ENCODE data around the gene ATP13A1.
"Not testable (repeated sequence)": the region's sequence is repeated elsewhere in the genome, so short reads cannot be mapped to it uniquely, and the experiment has no call there.

The ATP13A1 gene

GRCh38 chr19:19704836-19705235, 41.4 kb upstream of the ATP13A1 start:
- Histone ChIP-seq H3K9ac (ENCODE audit: low read length) (no peak overlapping the region), H4K20me1 (ENCODE audit: insufficient read depth, low read length) (no peaks in the 10 kb centered on the region), H3K27ac (ENCODE audit: low read length) (no peak overlapping the region), H2AFZ (ENCODE audit: low read depth, low read length) (no peak overlapping the region), H3K4me2 (ENCODE audit: low read length) (no peak overlapping the region), H3K4me3 (ENCODE audit: low read length) (no peak overlapping the region), H3K4me1 (ENCODE audit: low read length) (no peaks in the 10 kb centered on the region), H3K36me3 (replicated peaks; ENCODE audit: low read depth, low read length) (peaks cover 68% of the 10 kb centered on the region), H3K9me3 (ENCODE audit: insufficient read depth, low read length) (peaks cover 45% of the 10 kb centered on the region), H3K79me2 (ENCODE audit: low read length) (no peaks in the 10 kb centered on the region), H3K27me3 (ENCODE audit: low read depth, low read length) (no peaks in the 10 kb centered on the region)
- TF ChIP-seq CTCF (IDR thresholded peaks at IDR 0.05; ENCODE audit: low read depth, low read length) (no peak), EZH2phosphoT487 (IDR thresholded peaks at IDR 0.05; ENCODE audit: low read depth) (no peak)

- H3K79me2 ChIP-seq (ENCODE audit: low read length); H4K20me1 ChIP-seq (ENCODE audit: insufficient read depth, low read length); H3K4me3 ChIP-seq (ENCODE audit: low read length); H3K27me3 ChIP-seq (ENCODE audit: low read depth, low read length); H3K4me1 ChIP-seq (ENCODE audit: low read length); H3K27ac ChIP-seq (ENCODE audit: low read length); H3K4me2 ChIP-seq (ENCODE audit: low read length); H3K9ac ChIP-seq (ENCODE audit: low read length); H2AFZ ChIP-seq (ENCODE audit: low read depth, low read length): not testable (repeated sequence)
- peaks cover 14% of the 10 kb centered on the region for H3K9me3 ChIP-seq (ENCODE audit: insufficient read depth, low read length)
- peaks cover 32% of the 10 kb centered on the region for H3K36me3 ChIP-seq (replicated peaks; ENCODE audit: low read depth, low read length)
Measured at GRCh38 chr19:19700493-19700892, 37.0 kb upstream of the ATP13A1 start.

GRCh38 chr19:19697589-19697988, 34.1 kb upstream of the ATP13A1 start:
- no peak overlapping the region for H3K4me2 ChIP-seq (ENCODE audit: low read length)
- H4K20me1 ChIP-seq (ENCODE audit: insufficient read depth, low read length), result no peaks in the 10 kb centered on the region
- H3K36me3 ChIP-seq (replicated peaks; ENCODE audit: low read depth, low read length), result peaks cover 15% of the 10 kb centered on the region
- H3K4me1 ChIP-seq (ENCODE audit: low read length), result no peaks in the 10 kb centered on the region
- no peaks in the 10 kb centered on the region for H3K79me2 ChIP-seq (ENCODE audit: low read length)
- H3K9ac ChIP-seq (ENCODE audit: low read length), result no peak overlapping the region
- no peak overlapping the region for H2AFZ ChIP-seq (ENCODE audit: low read depth, low read length)
- H3K4me3 ChIP-seq (ENCODE audit: low read length), result no peak overlapping the region
- H3K27ac ChIP-seq (ENCODE audit: low read length), result no peak overlapping the region
- no peaks in the 10 kb centered on the region for H3K27me3 ChIP-seq (ENCODE audit: low read depth, low read length)
- TF ChIP-seq EZH2phosphoT487 (IDR thresholded peaks at IDR 0.05; ENCODE audit: low read depth) (no peak), CTCF (IDR thresholded peaks at IDR 0.05; ENCODE audit: low read depth, low read length) (no peak)
- H3K9me3 ChIP-seq (ENCODE audit: insufficient read depth, low read length), result 0 out of 2 replicates have a peak, but pooled peaks cover 3% of the 10 kb centered on the region

- no peaks in the 10 kb centered on the region for H3K4me1 ChIP-seq (ENCODE audit: low read length)
- 0 out of 2 replicates have a peak, but pooled peaks cover 3% of the 10 kb centered on the region for H3K9me3 ChIP-seq (ENCODE audit: insufficient read depth, low read length)
- H3K4me3 ChIP-seq (ENCODE audit: low read length), result no peak overlapping the region
- no peak overlapping the region for H3K4me2 ChIP-seq (ENCODE audit: low read length)
- H3K36me3 ChIP-seq (replicated peaks; ENCODE audit: low read depth, low read length), result peaks cover 11% of the 10 kb centered on the region
- H3K27me3 ChIP-seq (ENCODE audit: low read depth, low read length), result no peaks in the 10 kb centered on the region
- H3K27ac ChIP-seq (ENCODE audit: low read length), result no peak overlapping the region
- TF ChIP-seq CTCF (IDR thresholded peaks at IDR 0.05; ENCODE audit: low read depth, low read length) (no peak), EZH2phosphoT487 (IDR thresholded peaks at IDR 0.05; ENCODE audit: low read depth) (no peak)
- H2AFZ ChIP-seq (ENCODE audit: low read depth, low read length), result no peak overlapping the region
- H3K9ac ChIP-seq (ENCODE audit: low read length), result no peak overlapping the region
- H3K79me2 ChIP-seq (ENCODE audit: low read length), result no peaks in the 10 kb centered on the region
- no peaks in the 10 kb centered on the region for H4K20me1 ChIP-seq (ENCODE audit: insufficient read depth, low read length)
Measured at GRCh38 chr19:19696386-19696785, 32.9 kb upstream of the ATP13A1 start.

GRCh38 chr19:19691683-19692082, 28.2 kb upstream of the ATP13A1 start:
- Histone ChIP-seq H3K27ac (ENCODE audit: low read length) (no peak overlapping the region), H2AFZ (ENCODE audit: low read depth, low read length) (no peak overlapping the region), H3K36me3 (replicated peaks; ENCODE audit: low read depth, low read length) (peaks cover 5% of the 10 kb centered on the region), H3K4me2 (ENCODE audit: low read length) (no peak overlapping the region), H4K20me1 (ENCODE audit: insufficient read depth, low read length) (no peaks in the 10 kb centered on the region), H3K27me3 (ENCODE audit: low read depth, low read length) (no peaks in the 10 kb centered on the region), H3K4me3 (ENCODE audit: low read length) (no peak overlapping the region), H3K9ac (ENCODE audit: low read length) (no peak overlapping the region), H3K9me3 (ENCODE audit: insufficient read depth, low read length) (no peaks in the 10 kb centered on the region), H3K79me2 (ENCODE audit: low read length) (no peaks in the 10 kb centered on the region), H3K4me1 (ENCODE audit: low read length) (no peaks in the 10 kb centered on the region)
- no peak for TF ChIP-seq CTCF (IDR thresholded peaks at IDR 0.05; ENCODE audit: low read depth, low read length)
- TF ChIP-seq EZH2phosphoT487 (IDR thresholded peaks at IDR 0.05; ENCODE audit: low read depth), result no peak

GRCh38 chr19:19689023-19689422, 25.5 kb upstream of the ATP13A1 start:
- H3K27ac ChIP-seq (ENCODE audit: low read length); H3K9me3 ChIP-seq (ENCODE audit: insufficient read depth, low read length); H3K9ac ChIP-seq (ENCODE audit: low read length); H3K4me1 ChIP-seq (ENCODE audit: low read length); H4K20me1 ChIP-seq (ENCODE audit: insufficient read depth, low read length); H2AFZ ChIP-seq (ENCODE audit: low read depth, low read length); H3K4me3 ChIP-seq (ENCODE audit: low read length); H3K4me2 ChIP-seq (ENCODE audit: low read length); H3K79me2 ChIP-seq (ENCODE audit: low read length); H3K27me3 ChIP-seq (ENCODE audit: low read depth, low read length): not testable (repeated sequence)
- peaks cover 12% of the 10 kb centered on the region for H3K36me3 ChIP-seq (replicated peaks; ENCODE audit: low read depth, low read length)
